ENCODE results near the gene TCTN2.

TCTN2 gene

GRCh38 chr12:123686636-123687190 is 15.8 kb downstream of the TCTN2 start:
- no peak for DNase-seq (ENCODE audit: low spot score)

- DNase-seq (ENCODE audit: low spot score) = no peak
Observed at GRCh38 chr12:123690191-123690840, 19.4 kb downstream of the TCTN2 start.

- DNase-seq (ENCODE audit: low spot score) = no peak
Observed at GRCh38 chr12:123696207-123696606, 25.3 kb downstream of the TCTN2 start.

GRCh38 chr12:123696646-123697045 is 25.7 kb downstream of the TCTN2 start:
- DNase-seq (ENCODE audit: low spot score) = no peak

GRCh38 chr12:123705935-123706334 is 35.0 kb downstream of the TCTN2 start:
- no peak for DNase-seq (ENCODE audit: low spot score)

GRCh38 chr12:123707466-123707865 is 36.6 kb downstream of the TCTN2 start:
- DNase-seq (ENCODE audit: low spot score) = no peak

- no peak for DNase-seq (ENCODE audit: low spot score)
Observed at GRCh38 chr12:123712780-123713319, 41.9 kb downstream of the TCTN2 start.

GRCh38 chr12:123713398-123713797 is 42.5 kb downstream of the TCTN2 start:
- no peak for DNase-seq (ENCODE audit: low spot score)

- DNase-seq (ENCODE audit: low spot score) = peak; percentile 46
Observed at GRCh38 chr12:123713823-123714585, 43.1 kb downstream of the TCTN2 start.

- no peak for DNase-seq (ENCODE audit: low spot score)
Observed at GRCh38 chr12:123715195-123715594, 44.3 kb downstream of the TCTN2 start.

GRCh38 chr12:123717350-123717749 is 46.4 kb downstream of the TCTN2 start:
- no peak for DNase-seq (ENCODE audit: low spot score)

- no peak for DNase-seq (ENCODE audit: low spot score)
Observed at GRCh38 chr12:123720141-123720814, 49.4 kb downstream of the TCTN2 start.

GRCh38 chr12:123721245-123721644 is 50.3 kb downstream of the TCTN2 start:
- DNase-seq (ENCODE audit: low spot score) = no peak

GRCh38 chr12:123723011-123723410 is 52.1 kb downstream of the TCTN2 start:
- DNase-seq (ENCODE audit: low spot score) = no peak

GRCh38 chr12:123723765-123724164 is 52.9 kb downstream of the TCTN2 start:
- peak; percentile 29 for DNase-seq (ENCODE audit: low spot score)

GRCh38 chr12:123726244-123726643 is 55.3 kb downstream of the TCTN2 start:
- DNase-seq (ENCODE audit: low spot score) = no peak

GRCh38 chr12:123726962-123727361 is 56.0 kb downstream of the TCTN2 start:
- no peak for DNase-seq (ENCODE audit: low spot score)

GRCh38 chr12:123727878-123728277 is 57.0 kb downstream of the TCTN2 start:
- no peak for DNase-seq (ENCODE audit: low spot score)

GRCh38 chr12:123731596-123731995 is 60.7 kb downstream of the TCTN2 start:
- DNase-seq (ENCODE audit: low spot score) = no peak

- DNase-seq (ENCODE audit: low spot score) = no peak
Observed at GRCh38 chr12:123732251-123732650, 61.3 kb downstream of the TCTN2 start.

- no peak for DNase-seq (ENCODE audit: low spot score)
Observed at GRCh38 chr12:123733229-123733628, 62.3 kb downstream of the TCTN2 start.

- no peak for DNase-seq (ENCODE audit: low spot score)
Observed at GRCh38 chr12:123734268-123734667, 63.4 kb downstream of the TCTN2 start.
